A673 (cell line): ENCODE data around the gene PPP3CB.

Source experiments
- EZH2 ChIP-seq: fragments of 200-600 bp; sonication (generic); IDR thresholded peaks from 2 replicates; pipeline ENCODE4 v1.6.1; 2017; ENCODE audit warnings: borderline replicate concordance, low read depth, mild to moderate bottlenecking, mixed read lengths, antibody characterized with exemption, low read length; ENCODE audit not compliant: poor library complexity, severe bottlenecking
- TF ChIP-seq, protein P1 (sequence below): fragments of 300-800, 200-600 bp; sonication (generic); conservative IDR thresholded peaks from 2 replicates; pipeline ENCODE4 v1.5.1; 2017; ENCODE audit warnings: low read depth, mild to moderate bottlenecking, antibody characterized with exemption, low read length, moderate library complexity, mixed read lengths

DNA sequence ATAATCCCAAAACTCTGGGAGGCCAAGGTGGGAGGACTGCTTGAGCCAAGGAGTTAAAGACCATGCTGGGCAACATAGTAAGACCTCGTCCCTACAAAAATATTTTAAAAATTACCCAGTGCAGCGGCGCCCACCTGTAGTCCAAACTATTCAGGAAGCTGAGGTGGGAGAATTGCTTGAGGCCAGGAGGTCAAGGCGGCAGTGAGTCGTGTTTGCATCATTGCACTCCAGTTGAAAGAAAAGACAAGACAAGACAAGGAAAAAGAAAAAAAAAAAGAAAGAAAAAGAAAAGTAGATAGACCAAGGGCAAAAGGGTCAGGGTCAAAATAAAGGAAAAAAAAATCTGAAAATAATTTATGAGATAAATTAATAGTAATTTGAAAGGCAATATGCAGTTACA, 87.8 kb downstream of the PPP3CB start:
- TF ChIP-seq EZH2 = no peak
- TF ChIP-seq, protein P1, sequence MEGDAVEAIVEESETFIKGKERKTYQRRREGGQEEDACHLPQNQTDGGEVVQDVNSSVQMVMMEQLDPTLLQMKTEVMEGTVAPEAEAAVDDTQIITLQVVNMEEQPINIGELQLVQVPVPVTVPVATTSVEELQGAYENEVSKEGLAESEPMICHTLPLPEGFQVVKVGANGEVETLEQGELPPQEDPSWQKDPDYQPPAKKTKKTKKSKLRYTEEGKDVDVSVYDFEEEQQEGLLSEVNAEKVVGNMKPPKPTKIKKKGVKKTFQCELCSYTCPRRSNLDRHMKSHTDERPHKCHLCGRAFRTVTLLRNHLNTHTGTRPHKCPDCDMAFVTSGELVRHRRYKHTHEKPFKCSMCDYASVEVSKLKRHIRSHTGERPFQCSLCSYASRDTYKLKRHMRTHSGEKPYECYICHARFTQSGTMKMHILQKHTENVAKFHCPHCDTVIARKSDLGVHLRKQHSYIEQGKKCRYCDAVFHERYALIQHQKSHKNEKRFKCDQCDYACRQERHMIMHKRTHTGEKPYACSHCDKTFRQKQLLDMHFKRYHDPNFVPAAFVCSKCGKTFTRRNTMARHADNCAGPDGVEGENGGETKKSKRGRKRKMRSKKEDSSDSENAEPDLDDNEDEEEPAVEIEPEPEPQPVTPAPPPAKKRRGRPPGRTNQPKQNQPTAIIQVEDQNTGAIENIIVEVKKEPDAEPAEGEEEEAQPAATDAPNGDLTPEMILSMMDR = no peak
